Erythroblast (primary cell): ENCODE results near the gene C14orf132.

Experiments
- GATA1 ChIP-seq: IDR thresholded peaks from 2 replicates; pipeline ENCODE4 v1.6.1; 2011; ENCODE audit warnings: low read depth, mild to moderate bottlenecking, control low read depth, low read length, moderate library complexity
- POLR2A ChIP-seq: IDR thresholded peaks from 2 replicates; pipeline ENCODE4 v1.6.1; 2011; ENCODE audit warnings: mild to moderate bottlenecking, low read length

DNA sequence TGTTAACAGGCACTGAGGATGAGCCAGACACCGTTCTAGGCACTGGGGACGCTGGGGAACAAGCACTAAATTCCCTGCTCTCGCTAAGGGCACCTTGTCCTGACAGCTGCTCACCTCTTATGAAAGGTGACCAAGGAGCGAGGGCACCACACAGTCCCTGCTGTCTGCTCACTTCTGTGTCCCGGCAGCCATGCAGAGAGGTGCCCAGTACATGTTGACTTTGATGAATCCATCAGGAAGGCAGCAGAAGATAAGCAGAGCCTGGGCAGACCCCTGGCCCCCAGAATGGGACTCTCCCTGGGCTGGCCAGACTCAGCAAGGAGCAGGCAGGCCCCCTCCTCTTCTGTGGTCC is 14.1 kb downstream of the C14orf132 start:
- no peak for TF ChIP-seq POLR2A
- no peak for TF ChIP-seq GATA1
